Fibroblast of mammary gland (primary cell): ENCODE measurements around the gene ADGRB3.

Source experiments
- DNase-seq: peaks from one replicate; pipeline ENCODE4 v3.0.0-alpha.2; 2010; ENCODE audit warnings: low read depth
- H3K4me3 ChIP-seq: 2 replicates; pipeline ENCODE4 v1.5.1; 2011; ENCODE audit warnings: low read depth, mild to moderate bottlenecking, low read length, moderate library complexity; ENCODE audit not compliant: control insufficient read depth
- TF ChIP-seq, protein P1 (sequence below): conservative IDR thresholded peaks from 2 replicates; pipeline ENCODE4 v1.5.1; 2011; ENCODE audit warnings: low read depth, low read length, inconsistent platforms; ENCODE audit not compliant: control insufficient read depth, insufficient read depth

ADGRB3 gene

DNA sequence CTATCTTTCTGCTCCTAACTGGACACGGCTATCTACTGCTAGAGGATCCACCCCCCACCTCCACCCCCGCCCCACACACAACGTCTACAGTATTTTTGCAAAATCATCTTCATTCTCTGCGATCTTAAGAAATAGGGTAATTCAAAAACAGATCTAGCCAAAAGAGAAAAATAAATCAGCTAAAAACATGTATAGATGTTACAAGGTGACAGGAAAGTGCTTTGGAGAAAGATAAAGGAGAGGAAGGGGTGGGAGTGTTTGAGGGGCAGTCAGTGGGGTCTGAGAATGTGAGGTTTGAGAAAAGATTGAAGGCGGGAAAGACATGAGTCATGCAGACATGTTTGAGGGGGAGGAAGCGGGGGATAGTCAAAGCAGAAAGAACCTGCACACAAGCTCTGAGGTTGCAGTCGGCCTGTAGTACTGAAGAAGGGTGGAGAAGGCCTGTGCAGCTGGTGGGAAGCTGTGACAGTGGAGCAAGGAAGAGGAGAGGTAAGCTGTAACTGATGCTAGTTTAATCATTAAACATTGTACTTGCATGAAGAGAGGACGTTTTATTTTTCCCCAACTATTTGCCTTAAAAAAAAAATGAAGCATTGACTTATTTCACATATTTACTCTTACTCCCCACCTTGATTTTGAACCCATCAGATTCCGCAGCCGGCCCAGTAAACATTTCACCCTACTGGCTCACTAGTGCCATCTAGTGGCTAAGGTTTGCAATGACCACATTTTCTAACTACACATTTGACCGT, 332.6 kb downstream of the ADGRB3 start:
- TF ChIP-seq, protein P1, sequence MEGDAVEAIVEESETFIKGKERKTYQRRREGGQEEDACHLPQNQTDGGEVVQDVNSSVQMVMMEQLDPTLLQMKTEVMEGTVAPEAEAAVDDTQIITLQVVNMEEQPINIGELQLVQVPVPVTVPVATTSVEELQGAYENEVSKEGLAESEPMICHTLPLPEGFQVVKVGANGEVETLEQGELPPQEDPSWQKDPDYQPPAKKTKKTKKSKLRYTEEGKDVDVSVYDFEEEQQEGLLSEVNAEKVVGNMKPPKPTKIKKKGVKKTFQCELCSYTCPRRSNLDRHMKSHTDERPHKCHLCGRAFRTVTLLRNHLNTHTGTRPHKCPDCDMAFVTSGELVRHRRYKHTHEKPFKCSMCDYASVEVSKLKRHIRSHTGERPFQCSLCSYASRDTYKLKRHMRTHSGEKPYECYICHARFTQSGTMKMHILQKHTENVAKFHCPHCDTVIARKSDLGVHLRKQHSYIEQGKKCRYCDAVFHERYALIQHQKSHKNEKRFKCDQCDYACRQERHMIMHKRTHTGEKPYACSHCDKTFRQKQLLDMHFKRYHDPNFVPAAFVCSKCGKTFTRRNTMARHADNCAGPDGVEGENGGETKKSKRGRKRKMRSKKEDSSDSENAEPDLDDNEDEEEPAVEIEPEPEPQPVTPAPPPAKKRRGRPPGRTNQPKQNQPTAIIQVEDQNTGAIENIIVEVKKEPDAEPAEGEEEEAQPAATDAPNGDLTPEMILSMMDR = peak; percentile 88
- peak; percentile 45 for DNase-seq
- H3K4me3 ChIP-seq = no peak overlapping the region

DNA sequence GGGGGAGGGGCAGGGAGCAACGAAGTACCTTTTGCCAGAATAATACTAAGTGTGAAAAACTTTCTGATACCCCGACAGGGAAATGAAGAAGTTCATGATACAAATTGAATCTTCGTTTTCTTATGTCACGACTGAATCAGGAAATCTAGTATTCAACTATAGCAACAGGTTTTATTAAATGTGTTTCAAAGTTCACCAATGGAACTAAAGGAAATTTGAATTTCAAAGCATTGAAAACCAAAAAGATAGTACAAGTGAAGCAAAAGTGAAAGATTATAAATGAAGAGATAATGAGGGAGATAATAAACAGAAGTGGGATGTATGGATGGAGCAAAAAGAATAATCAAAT, 333.2 kb downstream of the ADGRB3 start:
- TF ChIP-seq, protein P1 = no peak
- no peak for DNase-seq

DNA sequence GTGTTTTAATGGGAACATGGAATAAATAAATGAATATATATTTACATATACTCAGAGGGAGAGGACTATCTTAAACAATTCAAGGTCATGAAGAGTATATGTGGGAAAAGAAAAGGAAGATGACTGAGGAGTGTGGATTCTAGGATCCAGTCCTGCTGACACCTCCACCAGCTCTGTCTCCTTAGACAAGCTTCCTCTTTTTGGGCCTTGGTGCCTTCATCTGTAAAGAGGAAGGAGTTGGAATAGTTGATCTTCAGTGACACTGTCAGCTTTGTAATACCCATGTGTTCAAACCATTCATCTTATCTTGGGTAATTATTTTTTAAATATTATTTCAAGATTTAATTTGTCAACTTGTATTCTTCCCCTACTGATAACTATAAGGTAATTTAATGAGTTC, 338.0 kb downstream of the ADGRB3 start:
- TF ChIP-seq, protein P1 = no peak

More for the DNA sequence above, 333.2 kb downstream of the ADGRB3 start:
- no peak overlapping the region for H3K4me3 ChIP-seq

DNA sequence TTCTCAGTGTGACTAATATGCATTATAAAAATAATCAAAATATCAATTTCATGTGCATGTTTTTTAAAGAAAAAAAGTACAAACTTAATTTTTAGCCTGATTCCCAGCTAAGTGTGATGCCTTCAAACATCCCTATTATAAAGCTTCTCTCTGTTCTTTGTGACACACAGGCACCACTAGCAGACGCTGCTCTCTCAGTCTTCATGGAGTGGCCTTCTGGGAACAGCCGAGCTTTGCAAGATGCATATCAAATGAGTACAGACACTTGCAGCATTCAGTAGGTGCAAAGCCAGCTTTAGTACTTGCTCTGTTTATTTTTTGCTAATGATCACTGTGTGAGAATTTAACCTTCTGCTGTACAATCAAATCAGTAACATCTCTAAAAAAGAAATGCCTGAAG, 340.0 kb downstream of the ADGRB3 start:
- H3K4me3 ChIP-seq = no peak overlapping the region
- TF ChIP-seq, protein P1 = no peak
- DNase-seq = no peak

More for the DNA sequence above, 338.0 kb downstream of the ADGRB3 start:
- no peak for DNase-seq
- H3K4me3 ChIP-seq = no peak overlapping the region

DNA sequence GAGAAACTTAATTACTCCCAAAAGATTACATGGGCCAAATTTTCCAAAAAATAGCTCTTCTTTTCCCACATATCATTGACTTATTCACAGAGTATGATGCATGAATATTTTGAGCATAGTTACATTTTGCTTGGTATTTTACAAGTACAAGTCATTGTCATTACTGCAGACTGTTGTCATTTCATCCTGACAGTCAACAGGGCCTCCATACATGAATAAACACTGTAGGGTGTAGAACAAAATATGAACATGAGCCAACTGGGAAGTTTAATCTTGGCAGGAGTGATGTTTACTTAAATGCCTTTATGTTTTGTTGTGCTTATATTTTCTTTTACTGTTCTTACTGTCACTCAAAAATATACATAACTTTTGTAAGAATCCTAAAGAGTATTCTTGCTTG, 340.7 kb downstream of the ADGRB3 start:
- TF ChIP-seq, protein P1 = no peak
- no peak overlapping the region for H3K4me3 ChIP-seq
- DNase-seq = no peak

DNA sequence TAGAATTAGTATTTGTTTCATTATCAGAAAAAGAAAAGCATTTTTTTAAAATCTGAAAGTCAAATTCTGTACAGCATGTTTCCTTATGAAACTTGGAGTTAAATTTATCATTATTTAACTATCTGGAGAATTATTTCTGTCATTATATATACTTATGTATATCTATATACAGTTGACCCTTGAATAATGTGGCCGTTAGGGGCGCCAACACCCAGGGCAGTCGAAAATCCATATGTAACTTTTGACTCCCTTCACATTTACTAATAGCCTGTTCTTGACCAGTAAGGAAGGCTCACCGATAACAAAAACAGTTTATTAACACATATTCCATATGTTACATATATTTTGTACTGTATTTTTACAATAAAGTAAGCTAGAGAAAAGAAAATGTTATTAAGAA, 341.2 kb downstream of the ADGRB3 start:
- TF ChIP-seq, protein P1 = no peak
- no peak overlapping the region for H3K4me3 ChIP-seq
- DNase-seq = no peak
